ENCODE results near the gene SLC48A1.

SLC48A1 gene

GRCh38 chr12:47748899-47749298, 24.1 kb upstream of the SLC48A1 start:
- no peak for TF ChIP-seq CTCF (IDR thresholded peaks at IDR 0.05; ENCODE audit: extremely low read depth, missing control alignments)
- no peak for DNase-seq (ENCODE audit: low spot score)

- TF ChIP-seq CTCF (IDR thresholded peaks at IDR 0.05; ENCODE audit: extremely low read depth, missing control alignments) = no peak
- no peak for DNase-seq (ENCODE audit: low spot score)
Measured at GRCh38 chr12:47750229-47750798, 22.7 kb upstream of the SLC48A1 start.

- TF ChIP-seq CTCF (IDR thresholded peaks at IDR 0.05; ENCODE audit: extremely low read depth, missing control alignments) = no peak
- DNase-seq (ENCODE audit: low spot score) = no peak
Measured at GRCh38 chr12:47750916-47751470, 22.0 kb upstream of the SLC48A1 start.

- TF ChIP-seq CTCF (IDR thresholded peaks at IDR 0.05; ENCODE audit: extremely low read depth, missing control alignments) = no peak
- DNase-seq (ENCODE audit: low spot score) = no peak
Measured at GRCh38 chr12:47751561-47751960, 21.5 kb upstream of the SLC48A1 start.

GRCh38 chr12:47752121-47752520, 20.9 kb upstream of the SLC48A1 start:
- TF ChIP-seq CTCF (IDR thresholded peaks at IDR 0.05; ENCODE audit: extremely low read depth, missing control alignments) = no peak

GRCh38 chr12:47752552-47752951, 20.5 kb upstream of the SLC48A1 start:
- TF ChIP-seq CTCF (IDR thresholded peaks at IDR 0.05; ENCODE audit: extremely low read depth, missing control alignments) = no peak
- DNase-seq (ENCODE audit: low spot score) = no peak

More at GRCh38 chr12:47752121-47752520, 20.9 kb upstream of the SLC48A1 start:
- DNase-seq (ENCODE audit: low spot score) = no peak

GRCh38 chr12:47753021-47754001, 19.7 kb upstream of the SLC48A1 start:
- no peak for TF ChIP-seq CTCF (IDR thresholded peaks at IDR 0.05; ENCODE audit: extremely low read depth, missing control alignments)
- no peak for DNase-seq (ENCODE audit: low spot score)
